RWPE2 (cell line): ENCODE data around the gene REM2.

Experiments
- ATAC-seq: fragments of 200-7000 bp; cut with Tn5 transposase; 3 replicates; pipeline ENCODE4 v1.9.1; 2021; ENCODE audit warnings: low read depth
- DNase-seq: peaks from one replicate; pipeline ENCODE4 v3.0.0-alpha.2; 2020; ENCODE audit warnings: low spot score
- H3K27ac ChIP-seq: fragments of 450-650 bp; 2 replicates; pipeline ENCODE4 v1.5.1; 2017; ENCODE audit warnings: mild to moderate bottlenecking; ENCODE audit not compliant: poor library complexity, severe bottlenecking
- H3K27me3 ChIP-seq: fragments of 250-450 bp; sonication (Bioruptor Pico); 2 replicates; pipeline ENCODE4 v1.5.1; 2021; ENCODE audit warnings: mild to moderate bottlenecking, moderate library complexity; ENCODE audit not compliant: insufficient read depth, poor library complexity, severe bottlenecking
- H3K36me3 ChIP-seq: fragments of 250-450 bp; sonication (Bioruptor Pico); 2 replicates; pipeline ENCODE4 v1.5.1; 2020; ENCODE audit warnings: low read depth, mild to moderate bottlenecking, moderate library complexity
- H3K4me1 ChIP-seq: fragments of 250-450 bp; sonication (Bioruptor Pico); 2 replicates; pipeline ENCODE4 v1.5.1; 2021; ENCODE audit warnings: mild to moderate bottlenecking, moderate library complexity; ENCODE audit not compliant: insufficient read depth, poor library complexity, severe bottlenecking
- H3K4me3 ChIP-seq: fragments of 250-450 bp; sonication (Bioruptor Pico); 2 replicates; pipeline ENCODE4 v1.5.1; 2021; ENCODE audit warnings: mild to moderate bottlenecking, moderate library complexity; ENCODE audit not compliant: severe bottlenecking
- H3K9me3 ChIP-seq: fragments of 250-450 bp; sonication (Bioruptor Pico); 2 replicates; pipeline ENCODE4 v1.5.1; 2021; ENCODE audit warnings: mild to moderate bottlenecking, moderate library complexity; ENCODE audit not compliant: severe bottlenecking
- CTCF ChIP-seq: fragments of 450-650 bp; IDR thresholded peaks from one replicate; pipeline ENCODE4 v1.5.1; 2017; ENCODE audit warnings: mild to moderate bottlenecking, moderate library complexity; ENCODE audit not compliant: poor library complexity, severe bottlenecking

REM2 gene

GRCh38 chr14:22929104-22929960, 46.3 kb downstream of the REM2 start, which contains the start of gene PRMT5:
Gene PRMT5, minus strand, starts transcription at chr14:22929376. Its CDS starts 15 bp downstream, at chr14:22929361.
- DNase-seq = peak; percentile 100
- ATAC-seq = peak; percentile 94
- Histone ChIP-seq H3K27ac (peak within 1 kb of the TSS; percentile 64), H3K27me3 (no peaks in the 10 kb centered on the region), H3K4me3 (peak within 1 kb of the TSS; percentile 65), H3K9me3 (no peaks in the 10 kb centered on the region), H3K36me3 (peaks cover 36% of the 10 kb centered on the region), H3K4me1 (peaks cover 27% of the 10 kb centered on the region)
- TF ChIP-seq CTCF = no peak

- Histone ChIP-seq H3K27me3 (no peaks in the 10 kb centered on the region), H3K9me3 (no peaks in the 10 kb centered on the region), H3K36me3 (peaks cover 30% of the 10 kb centered on the region), H3K4me1 (peaks cover 27% of the 10 kb centered on the region), H3K27ac (peak overlapping the region; percentile 40), H3K4me3 (peak overlapping the region; percentile 29)
- no peak for ATAC-seq
- no peak for TF ChIP-seq CTCF
- DNase-seq = no peak
Observed at GRCh38 chr14:22929961-22930364, 46.9 kb downstream of the REM2 start.

- H3K27ac ChIP-seq = no peak overlapping the region
- H3K36me3 ChIP-seq = peaks cover 11% of the 10 kb centered on the region
- no peak overlapping the region for H3K4me3 ChIP-seq
- H3K27me3 ChIP-seq = no peaks in the 10 kb centered on the region
- H3K9me3 ChIP-seq = no peaks in the 10 kb centered on the region
- ATAC-seq = no peak
- TF ChIP-seq CTCF = no peak
- peaks cover 13% of the 10 kb centered on the region for H3K4me1 ChIP-seq
- no peak for DNase-seq
Observed at GRCh38 chr14:22932146-22932545, 49.1 kb downstream of the REM2 start.

GRCh38 chr14:22935156-22935555, 52.1 kb downstream of the REM2 start:
- Histone ChIP-seq H3K4me1 (peaks cover under 1% of the 10 kb centered on the region), H3K36me3 (peaks cover 7% of the 10 kb centered on the region; the same call in 1 of the 2 replicates), H3K9me3 (no peaks in the 10 kb centered on the region), H3K27me3 (no peaks in the 10 kb centered on the region), H3K4me3 (no peak overlapping the region), H3K27ac (no peak overlapping the region)
- DNase-seq (no peak), ATAC-seq (no peak)
- TF ChIP-seq CTCF = no peak
